ENCODE measurements around the gene PPP2R5B.
A peak's percentile ranks its signal among the peaks of the same experiment; 100 is the strongest.

Gene PPP2R5B

DNA sequence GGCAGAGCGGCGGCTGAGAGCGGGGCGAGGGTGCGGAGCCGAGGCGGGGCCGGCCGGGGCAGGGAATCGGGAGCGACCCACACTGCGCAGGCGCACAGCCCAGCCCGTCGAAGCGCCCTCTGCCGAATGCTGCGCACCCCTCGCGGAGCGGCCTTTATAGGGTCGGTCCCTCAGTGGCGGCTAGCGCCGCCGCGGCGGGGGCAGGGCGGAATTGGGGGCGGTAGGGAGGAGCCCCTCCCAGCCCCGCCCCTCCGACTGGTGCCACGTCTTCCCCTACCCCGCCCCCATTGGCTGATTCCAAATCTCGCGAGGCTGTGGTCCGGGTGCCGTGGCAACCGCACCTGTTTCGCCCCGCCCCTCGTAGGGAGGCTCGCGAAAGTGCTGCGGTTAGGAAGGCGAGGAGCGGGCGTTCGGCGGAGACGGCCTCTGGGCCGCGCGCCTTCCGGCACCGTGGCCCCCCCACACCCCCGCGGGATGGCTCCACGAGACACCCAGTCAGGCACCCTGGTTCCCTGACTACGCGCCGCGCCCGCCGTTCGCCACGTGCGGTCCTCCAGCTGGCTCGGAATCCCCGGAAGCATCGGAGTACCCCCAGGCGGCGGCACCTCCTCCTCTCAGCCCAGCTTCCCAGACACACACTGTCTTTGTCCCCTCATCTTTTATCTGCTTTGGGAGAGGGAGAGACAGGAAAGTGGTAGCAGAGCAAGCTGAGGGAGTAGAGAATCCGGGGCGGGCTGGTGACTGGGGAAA, 45.8 kb upstream of the PPP2R5B start, which contains the start of gene EHD1 (continued):
- TF ChIP-seq YY1 (tag by site-specific recombination; IDR thresholded peaks at IDR 0.05) (no peak), YY2 (tag by site-specific recombination; IDR thresholded peaks at IDR 0.05) (no peak), ZNF394 (tag by site-specific recombination; IDR thresholded peaks at IDR 0.05; ENCODE audit: borderline replicate concordance) (0 out of 2 replicates have a peak, but pooled peaks have one; percentile 1), ZNF140 (tag by site-specific recombination; IDR thresholded peaks at IDR 0.05) (no peak), ZNF324 (tag by site-specific recombination; IDR thresholded peaks at IDR 0.05) (0 out of 2 replicates have a peak, but pooled peaks have one; percentile 67), WT1 (tag by site-specific recombination; IDR thresholded peaks at IDR 0.05) (peak; percentile 53), ZBTB48 (tag by site-specific recombination; IDR thresholded peaks at IDR 0.05) (peak; percentile 98), EGR2 (tag by site-specific recombination; IDR thresholded peaks at IDR 0.05; ENCODE audit: low read depth) (peak; percentile 22; the same call in 1 of the 2 replicates), ZNF157 (tag by site-specific recombination; IDR thresholded peaks at IDR 0.05) (no peak), ZNF776 (tag by site-specific recombination; IDR thresholded peaks at IDR 0.05; ENCODE audit: borderline replicate concordance) (no peak), KLF1 (tag by site-specific recombination; IDR thresholded peaks at IDR 0.05) (peak; percentile 53; the same call in 1 of the 2 replicates), ZIC2 (tag by site-specific recombination; IDR thresholded peaks at IDR 0.05) (0 out of 2 replicates have a peak, but pooled peaks have one; percentile 21), ZBTB8A (tag by site-specific recombination; IDR thresholded peaks at IDR 0.05) (peak; percentile 96), GLIS2 (tag by site-specific recombination; IDR thresholded peaks at IDR 0.05) (peak; percentile 74), ZNF561 (tag by site-specific recombination; IDR thresholded peaks at IDR 0.05; ENCODE audit: borderline replicate concordance) (peak; percentile 46; the same call in 1 of the 2 replicates), ZNF626 (tag by site-specific recombination; IDR thresholded peaks at IDR 0.05) (no peak), KLF8 (tag by site-specific recombination; IDR thresholded peaks at IDR 0.05) (peak; percentile 95), ZNF600 (tag by site-specific recombination; IDR thresholded peaks at IDR 0.05) (peak; percentile 74), SP3 (tag by site-specific recombination; IDR thresholded peaks at IDR 0.05) (peak; percentile 95), SP2 (tag by site-specific recombination; IDR thresholded peaks at IDR 0.05) (peak; percentile 93), KLF16 (tag by site-specific recombination; IDR thresholded peaks at IDR 0.05) (peak; percentile 71)
- TF ChIP-seq, protein P1, sequence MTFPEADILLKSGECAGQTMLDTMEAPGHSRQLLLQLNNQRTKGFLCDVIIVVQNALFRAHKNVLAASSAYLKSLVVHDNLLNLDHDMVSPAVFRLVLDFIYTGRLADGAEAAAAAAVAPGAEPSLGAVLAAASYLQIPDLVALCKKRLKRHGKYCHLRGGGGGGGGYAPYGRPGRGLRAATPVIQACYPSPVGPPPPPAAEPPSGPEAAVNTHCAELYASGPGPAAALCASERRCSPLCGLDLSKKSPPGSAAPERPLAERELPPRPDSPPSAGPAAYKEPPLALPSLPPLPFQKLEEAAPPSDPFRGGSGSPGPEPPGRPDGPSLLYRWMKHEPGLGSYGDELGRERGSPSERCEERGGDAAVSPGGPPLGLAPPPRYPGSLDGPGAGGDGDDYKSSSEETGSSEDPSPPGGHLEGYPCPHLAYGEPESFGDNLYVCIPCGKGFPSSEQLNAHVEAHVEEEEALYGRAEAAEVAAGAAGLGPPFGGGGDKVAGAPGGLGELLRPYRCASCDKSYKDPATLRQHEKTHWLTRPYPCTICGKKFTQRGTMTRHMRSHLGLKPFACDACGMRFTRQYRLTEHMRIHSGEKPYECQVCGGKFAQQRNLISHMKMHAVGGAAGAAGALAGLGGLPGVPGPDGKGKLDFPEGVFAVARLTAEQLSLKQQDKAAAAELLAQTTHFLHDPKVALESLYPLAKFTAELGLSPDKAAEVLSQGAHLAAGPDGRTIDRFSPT (tag by site-specific recombination; IDR thresholded peaks at IDR 0.05) = peak; percentile 15; the same call in 1 of the 2 replicates
- TF ChIP-seq, protein P2, sequence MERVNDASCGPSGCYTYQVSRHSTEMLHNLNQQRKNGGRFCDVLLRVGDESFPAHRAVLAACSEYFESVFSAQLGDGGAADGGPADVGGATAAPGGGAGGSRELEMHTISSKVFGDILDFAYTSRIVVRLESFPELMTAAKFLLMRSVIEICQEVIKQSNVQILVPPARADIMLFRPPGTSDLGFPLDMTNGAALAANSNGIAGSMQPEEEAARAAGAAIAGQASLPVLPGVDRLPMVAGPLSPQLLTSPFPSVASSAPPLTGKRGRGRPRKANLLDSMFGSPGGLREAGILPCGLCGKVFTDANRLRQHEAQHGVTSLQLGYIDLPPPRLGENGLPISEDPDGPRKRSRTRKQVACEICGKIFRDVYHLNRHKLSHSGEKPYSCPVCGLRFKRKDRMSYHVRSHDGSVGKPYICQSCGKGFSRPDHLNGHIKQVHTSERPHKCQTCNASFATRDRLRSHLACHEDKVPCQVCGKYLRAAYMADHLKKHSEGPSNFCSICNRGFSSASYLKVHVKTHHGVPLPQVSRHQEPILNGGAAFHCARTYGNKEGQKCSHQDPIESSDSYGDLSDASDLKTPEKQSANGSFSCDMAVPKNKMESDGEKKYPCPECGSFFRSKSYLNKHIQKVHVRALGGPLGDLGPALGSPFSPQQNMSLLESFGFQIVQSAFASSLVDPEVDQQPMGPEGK (tag by site-specific recombination; IDR thresholded peaks at IDR 0.05) = peak; percentile 98
- TF ChIP-seq, protein P3, sequence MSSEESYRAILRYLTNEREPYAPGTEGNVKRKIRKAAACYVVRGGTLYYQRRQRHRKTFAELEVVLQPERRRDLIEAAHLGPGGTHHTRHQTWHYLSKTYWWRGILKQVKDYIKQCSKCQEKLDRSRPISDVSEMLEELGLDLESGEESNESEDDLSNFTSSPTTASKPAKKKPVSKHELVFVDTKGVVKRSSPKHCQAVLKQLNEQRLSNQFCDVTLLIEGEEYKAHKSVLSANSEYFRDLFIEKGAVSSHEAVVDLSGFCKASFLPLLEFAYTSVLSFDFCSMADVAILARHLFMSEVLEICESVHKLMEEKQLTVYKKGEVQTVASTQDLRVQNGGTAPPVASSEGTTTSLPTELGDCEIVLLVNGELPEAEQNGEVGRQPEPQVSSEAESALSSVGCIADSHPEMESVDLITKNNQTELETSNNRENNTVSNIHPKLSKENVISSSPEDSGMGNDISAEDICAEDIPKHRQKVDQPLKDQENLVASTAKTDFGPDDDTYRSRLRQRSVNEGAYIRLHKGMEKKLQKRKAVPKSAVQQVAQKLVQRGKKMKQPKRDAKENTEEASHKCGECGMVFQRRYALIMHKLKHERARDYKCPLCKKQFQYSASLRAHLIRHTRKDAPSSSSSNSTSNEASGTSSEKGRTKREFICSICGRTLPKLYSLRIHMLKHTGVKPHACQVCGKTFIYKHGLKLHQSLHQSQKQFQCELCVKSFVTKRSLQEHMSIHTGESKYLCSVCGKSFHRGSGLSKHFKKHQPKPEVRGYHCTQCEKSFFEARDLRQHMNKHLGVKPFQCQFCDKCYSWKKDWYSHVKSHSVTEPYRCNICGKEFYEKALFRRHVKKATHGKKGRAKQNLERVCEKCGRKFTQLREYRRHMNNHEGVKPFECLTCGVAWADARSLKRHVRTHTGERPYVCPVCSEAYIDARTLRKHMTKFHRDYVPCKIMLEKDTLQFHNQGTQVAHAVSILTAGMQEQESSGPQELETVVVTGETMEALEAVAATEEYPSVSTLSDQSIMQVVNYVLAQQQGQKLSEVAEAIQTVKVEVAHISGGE (tag by site-specific recombination; conservative IDR thresholded peaks at IDR 0.05; ENCODE audit: low read depth) = peak; percentile 34; the same call in 1 of the 2 replicates
- TF ChIP-seq, protein P4, sequence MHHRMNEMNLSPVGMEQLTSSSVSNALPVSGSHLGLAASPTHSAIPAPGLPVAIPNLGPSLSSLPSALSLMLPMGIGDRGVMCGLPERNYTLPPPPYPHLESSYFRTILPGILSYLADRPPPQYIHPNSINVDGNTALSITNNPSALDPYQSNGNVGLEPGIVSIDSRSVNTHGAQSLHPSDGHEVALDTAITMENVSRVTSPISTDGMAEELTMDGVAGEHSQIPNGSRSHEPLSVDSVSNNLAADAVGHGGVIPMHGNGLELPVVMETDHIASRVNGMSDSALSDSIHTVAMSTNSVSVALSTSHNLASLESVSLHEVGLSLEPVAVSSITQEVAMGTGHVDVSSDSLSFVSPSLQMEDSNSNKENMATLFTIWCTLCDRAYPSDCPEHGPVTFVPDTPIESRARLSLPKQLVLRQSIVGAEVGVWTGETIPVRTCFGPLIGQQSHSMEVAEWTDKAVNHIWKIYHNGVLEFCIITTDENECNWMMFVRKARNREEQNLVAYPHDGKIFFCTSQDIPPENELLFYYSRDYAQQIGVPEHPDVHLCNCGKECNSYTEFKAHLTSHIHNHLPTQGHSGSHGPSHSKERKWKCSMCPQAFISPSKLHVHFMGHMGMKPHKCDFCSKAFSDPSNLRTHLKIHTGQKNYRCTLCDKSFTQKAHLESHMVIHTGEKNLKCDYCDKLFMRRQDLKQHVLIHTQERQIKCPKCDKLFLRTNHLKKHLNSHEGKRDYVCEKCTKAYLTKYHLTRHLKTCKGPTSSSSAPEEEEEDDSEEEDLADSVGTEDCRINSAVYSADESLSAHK (tag by site-specific recombination; IDR thresholded peaks at IDR 0.05) = no peak
- TF ChIP-seq, protein P5, sequence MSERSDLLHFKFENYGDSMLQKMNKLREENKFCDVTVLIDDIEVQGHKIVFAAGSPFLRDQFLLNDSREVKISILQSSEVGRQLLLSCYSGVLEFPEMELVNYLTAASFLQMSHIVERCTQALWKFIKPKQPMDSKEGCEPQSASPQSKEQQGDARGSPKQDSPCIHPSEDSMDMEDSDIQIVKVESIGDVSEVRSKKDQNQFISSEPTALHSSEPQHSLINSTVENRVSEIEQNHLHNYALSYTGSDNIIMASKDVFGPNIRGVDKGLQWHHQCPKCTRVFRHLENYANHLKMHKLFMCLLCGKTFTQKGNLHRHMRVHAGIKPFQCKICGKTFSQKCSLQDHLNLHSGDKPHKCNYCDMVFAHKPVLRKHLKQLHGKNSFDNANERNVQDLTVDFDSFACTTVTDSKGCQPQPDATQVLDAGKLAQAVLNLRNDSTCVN (tag by site-specific recombination; optimal IDR thresholded peaks at IDR 0.05) = peak; percentile 80
- TF ChIP-seq, protein P6, sequence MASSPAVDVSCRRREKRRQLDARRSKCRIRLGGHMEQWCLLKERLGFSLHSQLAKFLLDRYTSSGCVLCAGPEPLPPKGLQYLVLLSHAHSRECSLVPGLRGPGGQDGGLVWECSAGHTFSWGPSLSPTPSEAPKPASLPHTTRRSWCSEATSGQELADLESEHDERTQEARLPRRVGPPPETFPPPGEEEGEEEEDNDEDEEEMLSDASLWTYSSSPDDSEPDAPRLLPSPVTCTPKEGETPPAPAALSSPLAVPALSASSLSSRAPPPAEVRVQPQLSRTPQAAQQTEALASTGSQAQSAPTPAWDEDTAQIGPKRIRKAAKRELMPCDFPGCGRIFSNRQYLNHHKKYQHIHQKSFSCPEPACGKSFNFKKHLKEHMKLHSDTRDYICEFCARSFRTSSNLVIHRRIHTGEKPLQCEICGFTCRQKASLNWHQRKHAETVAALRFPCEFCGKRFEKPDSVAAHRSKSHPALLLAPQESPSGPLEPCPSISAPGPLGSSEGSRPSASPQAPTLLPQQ (tag by site-specific recombination; IDR thresholded peaks at IDR 0.05) = peak; percentile 22; the same call in 1 of the 2 replicates

All from HEK293 (cell line).